Duodenal mucosa (tissue), 2 donors: ENCODE measurements around the gene OR2J1.
"Not testable (repeated sequence)": the region's sequence is repeated elsewhere in the genome, so short reads cannot be mapped to it uniquely, and the experiment has no call there.

Experiments
- H3K27ac ChIP-seq: one replicate; pipeline ENCODE4 v1.7.0; 2013; ENCODE audit warnings: low read depth, low read length
- H3K27me3 ChIP-seq, 2 donors: one replicate each; pipeline ENCODE4 v1.7.0; 2013; ENCODE audit warnings: low read length in 2 of 2, control low read depth in 1 of 2; ENCODE audit not compliant: insufficient read depth in 2 of 2, control insufficient read depth in 1 of 2
- H3K36me3 ChIP-seq, 2 donors: one replicate each; pipeline ENCODE4 v1.7.0; 2013; ENCODE audit warnings: low read length in 2 of 2, control low read depth in 1 of 2; ENCODE audit not compliant: insufficient read depth in 2 of 2, control insufficient read depth in 1 of 2
- H3K4me1 ChIP-seq, 2 donors: one replicate each; pipeline ENCODE4 v1.7.0; 2013; ENCODE audit warnings: low read length in 2 of 2, control low read depth in 1 of 2; ENCODE audit not compliant: insufficient read depth in 2 of 2, control insufficient read depth in 1 of 2
- H3K4me3 ChIP-seq, 2 donors: one replicate each; pipeline ENCODE4 v1.7.0; 2013; ENCODE audit warnings: low read length in 2 of 2, low read depth in 1 of 2
- H3K9ac ChIP-seq, 2 donors: one replicate each; pipeline ENCODE4 v1.7.0; 2013; ENCODE audit warnings: low read length in 2 of 2, low read depth in 1 of 2
- H3K9me3 ChIP-seq, 2 donors: one replicate each; pipeline ENCODE4 v1.7.0; 2013; ENCODE audit warnings: low read length in 2 of 2, control low read depth in 1 of 2; ENCODE audit not compliant: control insufficient read depth in 1 of 2

OR2J1 gene

DNA sequence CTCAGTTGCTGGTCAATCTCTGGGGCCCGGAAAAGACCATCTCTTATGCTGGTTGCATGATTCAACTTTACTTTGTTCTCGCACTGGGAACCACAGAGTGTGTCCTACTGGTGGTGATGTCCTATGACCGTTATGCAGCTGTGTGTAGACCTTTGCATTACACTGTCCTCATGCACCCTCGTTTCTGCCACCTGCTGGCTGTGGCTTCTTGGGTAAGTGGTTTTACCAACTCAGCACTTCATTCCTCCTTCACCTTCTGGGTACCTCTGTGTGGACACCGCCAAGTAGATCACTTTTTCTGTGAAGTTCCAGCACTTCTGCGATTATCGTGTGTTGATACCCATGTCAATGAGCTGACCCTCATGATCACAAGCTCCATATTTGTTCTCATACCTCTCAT lies 12.8 kb downstream of the OR2J1 start:
- H3K36me3 ChIP-seq = no peaks in the 10 kb centered on the region
- no peak overlapping the region for H3K4me3 ChIP-seq
- no peaks in the 10 kb centered on the region for H3K27me3 ChIP-seq
- no peak overlapping the region for H3K27ac ChIP-seq
- H3K4me1 ChIP-seq = no peaks in the 10 kb centered on the region
- H3K9ac ChIP-seq = no peak overlapping the region
- no peaks in the 10 kb centered on the region for H3K9me3 ChIP-seq

DNA sequence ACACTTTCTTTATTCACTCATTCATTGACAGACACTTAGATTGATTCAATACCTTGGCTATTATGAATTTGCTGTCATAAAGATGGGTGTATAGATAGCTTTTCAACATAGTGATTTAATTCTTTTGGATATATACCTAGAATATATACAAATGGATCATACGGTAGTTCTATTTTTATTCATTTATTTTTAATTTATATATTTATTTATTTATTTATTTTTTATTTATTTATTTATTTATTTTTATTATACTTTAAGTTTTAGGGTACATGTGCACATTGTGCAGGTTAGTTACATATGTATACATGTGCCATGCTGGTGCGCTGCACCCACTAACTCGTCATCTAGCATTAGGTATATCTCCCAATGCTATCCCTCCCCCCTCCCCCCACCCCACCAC lies 15.7 kb downstream of the OR2J1 start:
- H3K4me3 ChIP-seq, H3K4me1 ChIP-seq, H3K36me3 ChIP-seq: not testable (repeated sequence)

DNA sequence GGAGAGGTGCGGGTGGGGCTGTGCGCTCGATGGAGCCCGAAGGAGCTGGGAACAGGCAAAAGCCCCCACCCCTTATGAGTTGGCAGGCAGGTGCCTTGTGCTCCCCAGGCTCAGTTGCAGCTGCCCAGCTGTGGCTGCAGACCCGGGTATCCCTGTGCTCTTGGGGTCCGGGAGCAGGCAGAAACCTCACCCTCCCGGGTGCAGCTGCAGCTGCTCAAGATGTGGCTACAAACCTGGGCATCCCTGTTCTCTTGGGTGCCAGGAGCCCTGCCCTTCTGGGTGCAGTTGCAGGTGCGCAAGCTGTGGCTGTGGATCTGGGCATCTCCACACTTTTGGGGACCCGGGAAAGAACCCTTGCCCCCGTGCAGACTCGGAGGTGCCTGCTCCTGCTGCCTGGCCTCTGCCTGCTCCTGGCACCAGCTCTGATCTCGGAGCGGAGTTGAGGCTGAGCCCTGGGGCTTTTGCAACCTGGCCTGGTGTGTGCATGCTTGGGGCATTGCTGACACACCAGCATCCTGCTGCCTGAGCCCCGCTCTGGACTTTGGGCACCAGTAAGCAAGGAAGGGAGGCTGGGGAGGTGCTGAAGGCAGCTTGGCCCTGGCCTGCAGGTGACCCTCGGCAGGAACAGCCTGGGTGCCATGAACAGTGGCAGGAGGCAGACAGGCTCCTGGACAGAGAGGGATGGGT lies 30.2 kb downstream of the OR2J1 start:
- no peaks in the 10 kb centered on the region for H3K36me3 ChIP-seq
- no peak overlapping the region for H3K27ac ChIP-seq
- no peaks in the 10 kb centered on the region for H3K9me3 ChIP-seq
- no peak overlapping the region for H3K9ac ChIP-seq
- H3K27me3 ChIP-seq = no peaks in the 10 kb centered on the region
- no peaks in the 10 kb centered on the region for H3K4me1 ChIP-seq
- no peak overlapping the region for H3K4me3 ChIP-seq

More for the DNA sequence above, 15.7 kb downstream of the OR2J1 start:
- H3K27ac ChIP-seq, H3K9me3 ChIP-seq, H3K9ac ChIP-seq, H3K27me3 ChIP-seq: not testable (repeated sequence)

DNA sequence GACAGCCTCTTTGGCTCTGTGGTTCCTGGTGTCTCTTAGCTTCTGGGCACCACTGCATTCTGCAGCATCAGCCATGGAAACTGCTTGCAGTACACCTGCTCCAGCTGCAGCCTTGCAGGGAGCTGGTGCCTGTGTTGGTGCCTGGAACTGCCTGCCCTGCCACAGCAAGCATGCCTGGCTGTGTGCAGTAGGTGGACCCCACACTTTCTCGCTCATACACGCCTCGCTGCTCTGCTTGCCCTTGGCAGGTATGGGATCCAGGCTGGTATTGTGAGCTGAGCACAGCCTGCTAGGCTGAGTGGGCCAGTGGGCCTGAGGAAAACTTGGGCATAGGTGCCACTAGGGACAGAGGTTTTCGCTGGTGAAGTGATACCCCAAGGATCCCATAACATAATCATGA lies 31.4 kb downstream of the OR2J1 start:
- Histone ChIP-seq H3K27ac (no peak overlapping the region), H3K9me3 (no peaks in the 10 kb centered on the region)

DNA sequence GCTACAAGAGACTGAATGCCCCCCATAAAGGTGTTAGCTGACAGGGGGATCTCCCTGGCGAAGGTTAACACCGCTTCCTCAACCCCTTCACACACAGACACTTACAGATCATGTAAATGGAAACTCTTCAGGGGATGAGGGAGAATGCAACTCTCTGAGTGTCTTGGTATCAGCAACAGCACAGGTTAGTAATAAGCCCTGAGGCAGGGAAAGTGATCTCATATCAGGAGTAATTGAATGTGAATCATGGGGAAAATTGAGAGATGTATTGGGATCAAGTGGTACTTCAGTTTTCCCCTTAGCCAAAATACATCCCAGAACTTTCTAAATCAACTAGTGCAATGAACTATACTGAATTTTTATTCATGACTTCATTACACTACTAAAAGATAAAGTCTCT lies 32.4 kb downstream of the OR2J1 start:
- Histone ChIP-seq H3K27ac (no peak overlapping the region), H3K36me3 (no peaks in the 10 kb centered on the region), H3K9me3 (no peaks in the 10 kb centered on the region), H3K27me3 (no peaks in the 10 kb centered on the region), H3K9ac (no peak overlapping the region), H3K4me1 (no peaks in the 10 kb centered on the region), H3K4me3 (no peak overlapping the region)

More for the DNA sequence above, 31.4 kb downstream of the OR2J1 start:
- H3K36me3 ChIP-seq = no peaks in the 10 kb centered on the region
- no peak overlapping the region for H3K9ac ChIP-seq
- no peak overlapping the region for H3K4me3 ChIP-seq
- no peaks in the 10 kb centered on the region for H3K4me1 ChIP-seq
- H3K27me3 ChIP-seq = no peaks in the 10 kb centered on the region

DNA sequence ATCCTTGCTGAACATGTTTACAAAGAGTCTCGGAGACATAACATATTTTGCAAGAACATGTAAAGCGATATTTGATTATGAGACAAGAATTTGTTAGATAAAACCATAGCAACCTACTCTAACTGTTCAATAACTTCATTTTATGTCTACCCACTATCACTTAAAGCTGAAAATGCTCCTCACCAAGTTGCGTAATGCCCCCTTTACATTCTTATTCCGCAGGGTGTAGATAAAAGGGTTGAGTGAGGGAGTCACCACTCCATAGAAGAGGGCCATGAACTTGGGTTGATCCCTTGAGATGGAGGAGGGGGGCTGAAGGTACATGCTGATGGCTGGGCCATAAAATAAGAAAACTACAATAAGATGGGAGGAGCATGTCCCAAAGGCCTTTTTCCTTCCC lies 38.4 kb downstream of the OR2J1 start:
- H3K4me3 ChIP-seq = no peak overlapping the region
- H3K4me1 ChIP-seq = no peaks in the 10 kb centered on the region
- H3K9me3 ChIP-seq = peaks cover 0 to 3% of the 10 kb centered on the region in 2 donors
- no peaks in the 10 kb centered on the region for H3K27me3 ChIP-seq
- no peaks in the 10 kb centered on the region for H3K36me3 ChIP-seq
- H3K9ac ChIP-seq = no peak overlapping the region
- no peak overlapping the region for H3K27ac ChIP-seq

DNA sequence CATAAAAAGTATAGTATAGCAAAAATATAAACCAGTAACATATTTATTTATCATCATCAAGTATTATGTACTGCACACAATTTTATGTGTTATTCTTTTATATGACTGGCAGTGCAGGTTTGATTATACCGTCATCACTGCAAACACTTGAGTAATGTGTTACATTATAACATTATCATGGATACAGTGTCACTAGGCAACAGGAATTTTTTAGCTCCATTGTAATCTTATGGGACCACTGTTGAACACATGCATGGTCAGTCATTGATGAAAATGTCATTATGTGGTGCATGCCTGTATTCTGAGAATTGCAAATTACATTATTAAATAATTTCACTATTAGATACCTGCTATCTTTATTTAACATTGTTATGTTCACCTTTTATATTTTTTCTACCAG lies 42.3 kb downstream of the OR2J1 start:
- Histone ChIP-seq H3K9me3 (peaks cover 3% of the 10 kb centered on the region in 2 donors), H3K27me3 (no peaks in the 10 kb centered on the region), H3K36me3 (no peaks in the 10 kb centered on the region), H3K4me3 (no peak overlapping the region), H3K9ac (no peak overlapping the region), H3K27ac (no peak overlapping the region), H3K4me1 (no peaks in the 10 kb centered on the region)

DNA sequence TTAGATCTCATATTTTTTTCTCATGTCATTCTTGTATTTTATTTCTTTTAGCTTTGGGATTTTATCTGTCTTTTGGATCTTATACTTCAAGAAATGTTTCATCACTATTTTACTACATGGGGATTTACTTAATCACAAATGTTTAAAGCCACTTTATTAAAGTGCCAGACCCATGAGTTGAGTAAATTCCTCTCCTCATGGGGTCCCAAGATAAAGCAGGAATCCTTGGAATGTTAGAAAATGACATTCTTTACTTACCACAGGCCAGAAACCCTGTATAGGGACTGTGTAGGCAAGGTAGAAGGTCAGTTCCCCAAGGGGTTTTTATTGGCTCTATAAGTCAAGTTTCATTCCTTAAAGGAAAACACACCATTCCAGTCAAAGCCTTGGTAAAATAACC lies 43.0 kb downstream of the OR2J1 start:
- Histone ChIP-seq H3K27me3 (no peaks in the 10 kb centered on the region), H3K36me3 (no peaks in the 10 kb centered on the region), H3K9me3 (peaks cover 3% of the 10 kb centered on the region in 2 donors), H3K4me3 (no peak overlapping the region), H3K9ac (no peak overlapping the region), H3K27ac (no peak overlapping the region), H3K4me1 (no peaks in the 10 kb centered on the region)

DNA sequence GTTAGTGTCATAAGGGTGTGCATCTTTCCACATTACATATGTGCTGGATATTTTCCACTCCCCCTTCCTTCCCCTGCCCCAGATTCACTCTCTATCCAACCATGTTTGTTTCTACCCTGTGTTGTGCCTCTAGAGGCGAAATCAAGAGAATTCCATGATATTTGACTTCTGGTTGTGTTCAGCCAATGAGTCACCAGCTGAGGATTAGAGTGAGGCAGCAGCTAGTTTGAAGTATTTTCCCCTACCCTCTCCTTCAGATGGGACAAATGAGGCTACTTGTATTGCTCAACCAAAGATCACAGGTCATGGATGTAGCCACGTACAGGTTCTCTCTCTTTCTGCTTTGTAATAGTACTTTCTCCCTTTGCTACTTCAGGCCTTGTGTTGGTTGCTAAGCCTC lies 46.9 kb downstream of the OR2J1 start:
- no peak overlapping the region for H3K27ac ChIP-seq

DNA sequence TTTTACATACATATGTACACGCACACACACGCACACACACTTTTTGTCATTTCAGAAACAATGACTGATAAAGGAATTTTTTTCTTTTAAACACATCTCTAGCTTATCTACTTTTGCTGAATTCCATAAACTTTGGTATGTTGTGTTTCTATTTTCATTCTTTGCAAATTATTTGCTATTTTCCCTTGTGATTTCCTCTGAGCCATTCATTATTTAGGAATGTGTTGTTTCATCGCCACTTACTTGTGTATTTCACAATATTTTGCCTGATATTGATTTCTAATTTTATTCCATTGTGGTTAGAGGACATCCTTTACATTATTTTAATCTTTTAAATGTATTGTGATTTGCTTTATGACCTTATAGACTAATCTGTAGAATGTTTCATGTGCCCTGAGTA lies 47.8 kb downstream of the OR2J1 start:
- Histone ChIP-seq H3K9ac (no peak overlapping the region), H3K4me1 (no peaks in the 10 kb centered on the region), H3K27me3 (no peaks in the 10 kb centered on the region), H3K9me3 (peaks cover 3% of the 10 kb centered on the region in 2 donors), H3K36me3 (no peaks in the 10 kb centered on the region), H3K27ac (no peak overlapping the region), H3K4me3 (no peak overlapping the region)

More for the DNA sequence above, 46.9 kb downstream of the OR2J1 start:
- Histone ChIP-seq H3K36me3 (no peaks in the 10 kb centered on the region), H3K9ac (no peak overlapping the region), H3K4me1 (no peaks in the 10 kb centered on the region), H3K4me3 (no peak overlapping the region), H3K9me3 (peaks cover 3% of the 10 kb centered on the region in 2 donors), H3K27me3 (no peaks in the 10 kb centered on the region)

DNA sequence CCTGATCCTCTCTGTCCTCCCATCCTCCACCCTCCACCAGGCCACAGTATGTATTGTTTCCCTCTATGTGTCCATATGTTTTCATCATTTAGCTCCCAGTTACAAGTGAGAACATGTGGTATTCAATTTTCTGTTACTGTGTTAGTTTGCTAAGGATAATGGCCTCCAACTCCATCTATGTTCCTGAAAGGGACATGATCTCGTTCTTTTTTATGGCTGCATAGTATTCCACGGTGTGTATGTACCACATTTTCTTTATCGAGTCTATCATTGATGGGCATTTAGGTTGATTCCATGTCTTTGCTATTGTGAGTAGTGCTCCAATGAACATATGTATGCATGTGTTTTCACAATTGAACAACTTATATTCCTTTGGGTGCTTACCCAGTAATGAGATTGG lies 50.2 kb downstream of the OR2J1 start:
- H3K27me3 ChIP-seq, H3K27ac ChIP-seq, H3K36me3 ChIP-seq, H3K9me3 ChIP-seq, H3K4me1 ChIP-seq, H3K4me3 ChIP-seq, H3K9ac ChIP-seq: not testable (repeated sequence)
